Hepatocyte (in vitro differentiated cells): ENCODE results near the gene PLEKHF1.

Source experiments
- CTCF ChIP-seq: fragments of 200-600 bp; sonication (generic); IDR thresholded peaks from 2 replicates; pipeline ENCODE4 v1.5.1; 2016; ENCODE audit warnings: antibody characterized with exemption, mild to moderate bottlenecking; ENCODE audit not compliant: poor library complexity
- EZH2 ChIP-seq: fragments of 200-600 bp; sonication (generic); IDR thresholded peaks from 2 replicates; pipeline ENCODE4 v1.6.1; 2016; ENCODE audit warnings: antibody characterized with exemption, mild to moderate bottlenecking, borderline replicate concordance
- EZH2phosphoT487 ChIP-seq: fragments of 200-600 bp; sonication (generic); IDR thresholded peaks from one replicate; pipeline ENCODE4 v1.6.1; 2018; ENCODE audit warnings: antibody characterized with exemption, mild to moderate bottlenecking, low read depth, moderate library complexity; ENCODE audit not compliant: unreplicated experiment, severe bottlenecking

- TF ChIP-seq EZH2 (no peak), CTCF (no peak), EZH2phosphoT487 (no peak)
Measured at GRCh38 chr19:29625186-29625651, 40.0 kb upstream of the PLEKHF1 start.
